MM.1S (cell line): ENCODE results near the gene GRB10.

Source experiments
- DNase-seq: peaks from one replicate; pipeline ENCODE4 v3.0.0-alpha.2; 2015
- H2AFZ ChIP-seq: fragments of 300-600 bp; sonication (generic); 2 replicates; pipeline ENCODE4 v1.6.0; 2016; ENCODE audit warnings: antibody characterized with exemption, low read length
- H3F3A ChIP-seq: fragments of 300-600 bp; sonication (generic); 2 replicates; pipeline ENCODE4 v1.6.1; 2016; ENCODE audit warnings: mild to moderate bottlenecking, antibody characterized with exemption, low read length, moderate library complexity, mixed read lengths; ENCODE audit not compliant: insufficient read depth
- H3K27ac ChIP-seq: fragments of 300-600 bp; sonication (generic); 2 replicates; pipeline ENCODE4 v1.5.1; 2016; ENCODE audit warnings: mild to moderate bottlenecking, low read length
- H3K27me3 ChIP-seq: fragments of 300-600 bp; sonication (generic); replicated peaks from 2 replicates; pipeline ENCODE4 v1.6.0; 2016; ENCODE audit warnings: low read length; ENCODE audit not compliant: insufficient read depth
- H3K36me3 ChIP-seq: fragments of 300-600 bp; sonication (generic); replicated peaks from 2 replicates; pipeline ENCODE4 v1.6.1; 2016; ENCODE audit warnings: mild to moderate bottlenecking, low read length, mixed read lengths; ENCODE audit not compliant: insufficient read depth
- H3K4me1 ChIP-seq: fragments of 300-600 bp; sonication (generic); 2 replicates; pipeline ENCODE4 v1.6.1; 2016; ENCODE audit warnings: low read length, mixed read lengths
- H3K4me2 ChIP-seq: fragments of 300-600 bp; sonication (generic); 2 replicates; pipeline ENCODE4 v1.6.0; 2016; ENCODE audit warnings: low read depth, low read length
- H3K4me3 ChIP-seq: fragments of 300-600 bp; sonication (generic); 2 replicates; pipeline ENCODE4 v1.5.1; 2016; ENCODE audit warnings: low read length, mixed read lengths
- H3K79me2 ChIP-seq: fragments of 300-600 bp; sonication (generic); 2 replicates; pipeline ENCODE4 v1.6.1; 2016; ENCODE audit warnings: mixed run types, low read length, mixed read lengths
- H3K9ac ChIP-seq: fragments of 300-600 bp; sonication (generic); 2 replicates; pipeline ENCODE4 v1.6.1; 2016; ENCODE audit warnings: low read length, mixed read lengths
- H3K9me2 ChIP-seq: fragments of 300-600 bp; sonication (generic); replicated peaks from 2 replicates; pipeline ENCODE4 v1.6.1; 2016; ENCODE audit warnings: mild to moderate bottlenecking, low read length, mixed read lengths; ENCODE audit not compliant: insufficient read depth
- H3K9me3 ChIP-seq: fragments of 300-600 bp; sonication (generic); replicated peaks from 2 replicates; pipeline ENCODE4 v1.6.1; 2016; ENCODE audit warnings: mild to moderate bottlenecking, low read length, mixed read lengths; ENCODE audit not compliant: insufficient read depth
- H4K20me1 ChIP-seq: fragments of 300-600 bp; sonication (generic); 2 replicates; pipeline ENCODE4 v1.6.1; 2016; ENCODE audit warnings: mild to moderate bottlenecking, low read length, moderate library complexity, mixed read lengths; ENCODE audit not compliant: insufficient read depth
- EZH2 ChIP-seq: fragments of 300-600 bp; sonication (generic); optimal IDR thresholded peaks from 2 replicates; pipeline ENCODE3; 2017; ENCODE audit warnings: low read depth, mild to moderate bottlenecking, antibody characterized with exemption, low read length, mixed read lengths
- EZH2phosphoT487 ChIP-seq: fragments of 300-600 bp; sonication (generic); IDR thresholded peaks from 2 replicates; pipeline ENCODE4 v1.6.1; 2018; ENCODE audit warnings: antibody characterized with exemption, low read length
- TF ChIP-seq, protein P1 (sequence below): fragments of 300-600 bp; sonication (generic); IDR thresholded peaks from 2 replicates; pipeline ENCODE4 v1.5.1; 2016; ENCODE audit warnings: antibody characterized with exemption, low read length, mixed read lengths

Gene GRB10

GRCh38 chr7:50729962-50730361 is 52.7 kb downstream of the GRB10 start:
- H3K4me1 ChIP-seq = no peaks in the 10 kb centered on the region
- H3K27me3 ChIP-seq = no peaks in the 10 kb centered on the region
- no peak overlapping the region for H3K9ac ChIP-seq
- H3K9me2 ChIP-seq = no peaks in the 10 kb centered on the region
- no peaks in the 10 kb centered on the region for H3F3A ChIP-seq
- no peak overlapping the region for H2AFZ ChIP-seq
- no peak overlapping the region for H3K4me2 ChIP-seq
- TF ChIP-seq EZH2phosphoT487 = no peak
- no peaks in the 10 kb centered on the region for H4K20me1 ChIP-seq
- no peaks in the 10 kb centered on the region for H3K79me2 ChIP-seq
- H3K36me3 ChIP-seq = no peaks in the 10 kb centered on the region
- DNase-seq = no peak
- H3K27ac ChIP-seq = no peak overlapping the region
- H3K4me3 ChIP-seq = no peak overlapping the region
- no peaks in the 10 kb centered on the region for H3K9me3 ChIP-seq

GRCh38 chr7:50728184-50728583 is 54.5 kb downstream of the GRB10 start:
- TF ChIP-seq EZH2 = no peak
- TF ChIP-seq EZH2phosphoT487 = no peak
- TF ChIP-seq, protein P1, sequence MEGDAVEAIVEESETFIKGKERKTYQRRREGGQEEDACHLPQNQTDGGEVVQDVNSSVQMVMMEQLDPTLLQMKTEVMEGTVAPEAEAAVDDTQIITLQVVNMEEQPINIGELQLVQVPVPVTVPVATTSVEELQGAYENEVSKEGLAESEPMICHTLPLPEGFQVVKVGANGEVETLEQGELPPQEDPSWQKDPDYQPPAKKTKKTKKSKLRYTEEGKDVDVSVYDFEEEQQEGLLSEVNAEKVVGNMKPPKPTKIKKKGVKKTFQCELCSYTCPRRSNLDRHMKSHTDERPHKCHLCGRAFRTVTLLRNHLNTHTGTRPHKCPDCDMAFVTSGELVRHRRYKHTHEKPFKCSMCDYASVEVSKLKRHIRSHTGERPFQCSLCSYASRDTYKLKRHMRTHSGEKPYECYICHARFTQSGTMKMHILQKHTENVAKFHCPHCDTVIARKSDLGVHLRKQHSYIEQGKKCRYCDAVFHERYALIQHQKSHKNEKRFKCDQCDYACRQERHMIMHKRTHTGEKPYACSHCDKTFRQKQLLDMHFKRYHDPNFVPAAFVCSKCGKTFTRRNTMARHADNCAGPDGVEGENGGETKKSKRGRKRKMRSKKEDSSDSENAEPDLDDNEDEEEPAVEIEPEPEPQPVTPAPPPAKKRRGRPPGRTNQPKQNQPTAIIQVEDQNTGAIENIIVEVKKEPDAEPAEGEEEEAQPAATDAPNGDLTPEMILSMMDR = no peak
- no peaks in the 10 kb centered on the region for H3K36me3 ChIP-seq
- no peaks in the 10 kb centered on the region for H3F3A ChIP-seq
- H3K4me1 ChIP-seq = no peaks in the 10 kb centered on the region
- H4K20me1 ChIP-seq = no peaks in the 10 kb centered on the region
- H3K9me3 ChIP-seq = no peaks in the 10 kb centered on the region
- H3K4me2 ChIP-seq = no peak overlapping the region
- H3K27me3 ChIP-seq = no peaks in the 10 kb centered on the region
- no peak overlapping the region for H3K4me3 ChIP-seq
- H3K27ac ChIP-seq = no peak overlapping the region
- H2AFZ ChIP-seq = no peak overlapping the region
- no peak overlapping the region for H3K9ac ChIP-seq
- no peaks in the 10 kb centered on the region for H3K79me2 ChIP-seq
- H3K9me2 ChIP-seq = no peaks in the 10 kb centered on the region
- no peak for DNase-seq

- Histone ChIP-seq H3K4me2 (no peak overlapping the region), H3K4me1 (no peaks in the 10 kb centered on the region)
- TF ChIP-seq, protein P1 = no peak
- no peak for TF ChIP-seq EZH2
Measured at GRCh38 chr7:50727711-50728110, 55.0 kb downstream of the GRB10 start.

GRCh38 chr7:50727072-50727471 is 55.6 kb downstream of the GRB10 start:
- Histone ChIP-seq H4K20me1 (no peaks in the 10 kb centered on the region), H3K4me1 (no peaks in the 10 kb centered on the region), H3K27ac (no peak overlapping the region), H2AFZ (no peak overlapping the region), H3F3A (no peaks in the 10 kb centered on the region), H3K4me3 (no peak overlapping the region), H3K36me3 (no peaks in the 10 kb centered on the region), H3K79me2 (no peaks in the 10 kb centered on the region), H3K9ac (no peak overlapping the region), H3K9me3 (no peaks in the 10 kb centered on the region), H3K9me2 (no peaks in the 10 kb centered on the region), H3K27me3 (no peaks in the 10 kb centered on the region), H3K4me2 (no peak overlapping the region)
- no peak for DNase-seq
- TF ChIP-seq EZH2phosphoT487 (no peak), EZH2 (no peak)
- TF ChIP-seq, protein P1 = no peak

More at GRCh38 chr7:50727711-50728110, 55.0 kb downstream of the GRB10 start:
- no peaks in the 10 kb centered on the region for H3K9me3 ChIP-seq
- no peak overlapping the region for H3K27ac ChIP-seq
- H4K20me1 ChIP-seq = no peaks in the 10 kb centered on the region
- H3K9ac ChIP-seq = no peak overlapping the region
- no peaks in the 10 kb centered on the region for H3K27me3 ChIP-seq
- no peaks in the 10 kb centered on the region for H3K36me3 ChIP-seq
- H3F3A ChIP-seq = no peaks in the 10 kb centered on the region
- H3K79me2 ChIP-seq = no peaks in the 10 kb centered on the region
- H3K4me3 ChIP-seq = no peak overlapping the region
- H2AFZ ChIP-seq = no peak overlapping the region
- no peaks in the 10 kb centered on the region for H3K9me2 ChIP-seq
- DNase-seq = no peak
